IMR-90 (cell line): Measurements from ENCODE around the gene KLHL29.

Experiments
- CEBPB ChIP-seq: IDR thresholded peaks from 2 replicates; pipeline ENCODE4 v1.6.1; 2012; ENCODE audit warnings: low read depth, low read length, improper control_type of control experiment
- CHD1 ChIP-seq: IDR thresholded peaks from 2 replicates; pipeline ENCODE4 v1.6.1; 2012; ENCODE audit warnings: low read depth, low read length, improper control_type of control experiment
- ELK1 ChIP-seq: fragments of 150-350 bp; IDR thresholded peaks from 2 replicates; pipeline ENCODE4 v1.6.1; 2016; ENCODE audit warnings: low read depth, mild to moderate bottlenecking, low read length, moderate library complexity, borderline replicate concordance
- FOS ChIP-seq: fragments of 150-350 bp; IDR thresholded peaks from 2 replicates; pipeline ENCODE4 v1.6.1; 2016; ENCODE audit warnings: low read depth, low read length
- MAZ ChIP-seq: IDR thresholded peaks from 2 replicates; pipeline ENCODE4 v1.6.1; 2012; ENCODE audit warnings: low read depth, mild to moderate bottlenecking, low read length, improper control_type of control experiment, moderate library complexity, borderline replicate concordance
- MXI1 ChIP-seq: IDR thresholded peaks from 2 replicates; pipeline ENCODE4 v1.6.1; 2012; ENCODE audit warnings: low read depth, mild to moderate bottlenecking, low read length, moderate library complexity, borderline replicate concordance
- POLR2A ChIP-seq: IDR thresholded peaks from 2 replicates; pipeline ENCODE4 v1.6.1; 2012; ENCODE audit warnings: mild to moderate bottlenecking, low read depth, low read length
- RAD21 ChIP-seq: IDR thresholded peaks from 2 replicates; pipeline ENCODE4 v1.6.1; 2012; ENCODE audit warnings: low read length, improper control_type of control experiment
- RCOR1 ChIP-seq: IDR thresholded peaks from 2 replicates; pipeline ENCODE4 v1.6.1; 2012; ENCODE audit warnings: mild to moderate bottlenecking, low read length, improper control_type of control experiment; ENCODE audit not compliant: insufficient replicate concordance
- RFX5 ChIP-seq: IDR thresholded peaks from 2 replicates; pipeline ENCODE4 v1.8.0; 2012; ENCODE audit warnings: low read depth, mild to moderate bottlenecking, low read length, moderate library complexity
- SMC3 ChIP-seq: fragments of 150-350 bp; IDR thresholded peaks from 2 replicates; pipeline ENCODE4 v1.6.1; 2016; ENCODE audit warnings: low read depth, mild to moderate bottlenecking, antibody characterized with exemption, low read length, moderate library complexity
- USF2 ChIP-seq: fragments of 150-350 bp; IDR thresholded peaks from 2 replicates; pipeline ENCODE4 v1.6.1; 2017; ENCODE audit warnings: mild to moderate bottlenecking, antibody characterized with exemption, low read length, low read depth
- TF ChIP-seq, protein P1 (sequence below): conservative IDR thresholded peaks from 2 replicates; pipeline ENCODE4 v1.5.1; 2012; ENCODE audit warnings: mild to moderate bottlenecking, low read depth, low read length, improper control_type of control experiment

- TF ChIP-seq RAD21: no peak
- TF ChIP-seq, protein P1, sequence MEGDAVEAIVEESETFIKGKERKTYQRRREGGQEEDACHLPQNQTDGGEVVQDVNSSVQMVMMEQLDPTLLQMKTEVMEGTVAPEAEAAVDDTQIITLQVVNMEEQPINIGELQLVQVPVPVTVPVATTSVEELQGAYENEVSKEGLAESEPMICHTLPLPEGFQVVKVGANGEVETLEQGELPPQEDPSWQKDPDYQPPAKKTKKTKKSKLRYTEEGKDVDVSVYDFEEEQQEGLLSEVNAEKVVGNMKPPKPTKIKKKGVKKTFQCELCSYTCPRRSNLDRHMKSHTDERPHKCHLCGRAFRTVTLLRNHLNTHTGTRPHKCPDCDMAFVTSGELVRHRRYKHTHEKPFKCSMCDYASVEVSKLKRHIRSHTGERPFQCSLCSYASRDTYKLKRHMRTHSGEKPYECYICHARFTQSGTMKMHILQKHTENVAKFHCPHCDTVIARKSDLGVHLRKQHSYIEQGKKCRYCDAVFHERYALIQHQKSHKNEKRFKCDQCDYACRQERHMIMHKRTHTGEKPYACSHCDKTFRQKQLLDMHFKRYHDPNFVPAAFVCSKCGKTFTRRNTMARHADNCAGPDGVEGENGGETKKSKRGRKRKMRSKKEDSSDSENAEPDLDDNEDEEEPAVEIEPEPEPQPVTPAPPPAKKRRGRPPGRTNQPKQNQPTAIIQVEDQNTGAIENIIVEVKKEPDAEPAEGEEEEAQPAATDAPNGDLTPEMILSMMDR: no peak
- no peak for TF ChIP-seq POLR2A
- no peak for TF ChIP-seq MAZ
- TF ChIP-seq MXI1: no peak
- TF ChIP-seq ELK1: no peak
- TF ChIP-seq CEBPB: no peak
- TF ChIP-seq RFX5: no peak
- no peak for TF ChIP-seq CHD1
- TF ChIP-seq FOS: no peak
- no peak for TF ChIP-seq SMC3
- no peak for TF ChIP-seq USF2
- no peak for TF ChIP-seq RCOR1
Observed at GRCh38 chr2:23532391-23533337, 147.7 kb downstream of the KLHL29 start.
